Fibroblast of villous mesenchyme (primary cell): ENCODE measurements around the gene KIF26A. TPM values are rescaled to one million over a fixed set of nuclear protein-coding genes. Genes with fewer than 3 reads are reported as not detected.

Experiments
- DNase-seq: peaks from one replicate; pipeline ENCODE4 v3.0.0-alpha.2; 2010; ENCODE audit warnings: low read depth
- H3K4me3 ChIP-seq: 2 replicates; pipeline ENCODE4 v1.5.1; 2011; ENCODE audit warnings: low read depth, mild to moderate bottlenecking, low read length
- CTCF ChIP-seq: IDR thresholded peaks from 2 replicates; pipeline ENCODE4 v1.5.1; 2012; ENCODE audit warnings: low read depth, mild to moderate bottlenecking, low read length; ENCODE audit not compliant: insufficient read depth
- total RNA-seq: library from RNA; depleted of rRNA; stranded (reverse); fragments of >200 nt; gene quantifications from 2 replicates; pipeline ENCODE4 v1.2.3, GENCODE V29; 2012

The KIF26A gene
- total RNA-seq, 1 donor, result under 0.01 TPM

- TF ChIP-seq CTCF, result no peak
- no peak overlapping the region for H3K4me3 ChIP-seq
- no peak for DNase-seq
Observed at GRCh38 chr14:104164512-104164911, 26.1 kb downstream of the KIF26A start.

GRCh38 chr14:104166698-104167097, 28.3 kb downstream of the KIF26A start:
- H3K4me3 ChIP-seq, result no peak overlapping the region
- DNase-seq, result no peak
- no peak for TF ChIP-seq CTCF

GRCh38 chr14:104168603-104169002, 30.2 kb downstream of the KIF26A start:
- no peak for TF ChIP-seq CTCF
- no peak for DNase-seq

GRCh38 chr14:104169005-104169698, 30.8 kb downstream of the KIF26A start:
- DNase-seq, result no peak
- no peak overlapping the region for H3K4me3 ChIP-seq
- no peak for TF ChIP-seq CTCF

More at GRCh38 chr14:104168603-104169002, 30.2 kb downstream of the KIF26A start:
- no peak overlapping the region for H3K4me3 ChIP-seq

GRCh38 chr14:104169699-104170479, 31.5 kb downstream of the KIF26A start:
- H3K4me3 ChIP-seq, result no peak overlapping the region
- TF ChIP-seq CTCF, result no peak
- DNase-seq, result no peak

- H3K4me3 ChIP-seq, result no peak overlapping the region
- no peak for TF ChIP-seq CTCF
- DNase-seq, result no peak
Observed at GRCh38 chr14:104171029-104171697, 32.8 kb downstream of the KIF26A start.
